SK-N-MC (cell line): ENCODE results near the gene ESRP2.

ENCODE experiments used
- EZH2 ChIP-seq: fragments of 200-600 bp; sonication (generic); IDR thresholded peaks from one replicate; pipeline ENCODE4 v1.6.1; 2017; ENCODE audit warnings: antibody characterized with exemption
- POLR2AphosphoS5 ChIP-seq: IDR thresholded peaks from 2 replicates; pipeline ENCODE4 v1.6.1; 2012; ENCODE audit warnings: mild to moderate bottlenecking, low read depth, low read length, borderline replicate concordance

- TF ChIP-seq POLR2AphosphoS5 (no peak), EZH2 (no peak)
These were observed 41.7 kb downstream of the ESRP2 start for GRCh38 chr16:68194251-68194650.
